Osteocyte (in vitro differentiated cells): ENCODE results near the gene APOC1. TPM values are rescaled to one million over a fixed set of nuclear protein-coding genes. Genes with fewer than 3 reads are reported as not detected.
A peak's percentile ranks its signal among the peaks of the same experiment; 100 is the strongest.
"Not testable (repeated sequence)": the region's sequence is repeated elsewhere in the genome, so short reads cannot be mapped to it uniquely, and the experiment has no call there.

Experiments
- DNase-seq: peaks from one replicate; pipeline ENCODE4 v3.0.0; 2021; ENCODE audit warnings: mixed read lengths; ENCODE audit not compliant: unreplicated experiment; ENCODE audit errors: extremely low spot score
- H3K27ac Mint-ChIP-seq: one replicate; pipeline ENCODE4 v1.8.0; 2021; ENCODE audit warnings: mild to moderate bottlenecking, mixed read lengths; ENCODE audit not compliant: unreplicated experiment
- H3K27me3 Mint-ChIP-seq: one replicate; pipeline ENCODE4 v1.8.0; 2021; ENCODE audit warnings: mixed read lengths; ENCODE audit not compliant: unreplicated experiment
- H3K36me3 Mint-ChIP-seq: one replicate; pipeline ENCODE4 v1.8.0; 2021; ENCODE audit warnings: mixed read lengths; ENCODE audit not compliant: unreplicated experiment
- H3K4me1 Mint-ChIP-seq: one replicate; pipeline ENCODE4 v1.8.0; 2021; ENCODE audit warnings: mixed read lengths; ENCODE audit not compliant: unreplicated experiment
- H3K4me3 Mint-ChIP-seq: one replicate; pipeline ENCODE4 v1.8.0; 2021; ENCODE audit warnings: mild to moderate bottlenecking, moderate library complexity, mixed read lengths; ENCODE audit not compliant: unreplicated experiment
- H3K9me3 Mint-ChIP-seq: one replicate; pipeline ENCODE4 v1.8.0; 2021; ENCODE audit warnings: mixed read lengths; ENCODE audit not compliant: unreplicated experiment
- total RNA-seq: library from RNA; stranded (reverse); gene quantifications from 2 replicates; pipeline ENCODE4 v1.2.1, GENCODE V29; 2021
- TF ChIP-seq, protein P1 (sequence below): fragments of 200-600 bp; sonication (generic); IDR thresholded peaks from 2 replicates; pipeline ENCODE4 v1.5.0; 2021; ENCODE audit warnings: antibody characterized with exemption, mild to moderate bottlenecking, moderate library complexity

Gene APOC1
- total RNA-seq, 1 donor from 2014 or later, result 3.3 TPM

GRCh38 chr19:44878120-44878865 is 36.1 kb upstream of the APOC1 start:
- H3K4me1 Mint-ChIP-seq, result peaks cover 28% of the 10 kb centered on the region
- peaks cover 26% of the 10 kb centered on the region for H3K36me3 Mint-ChIP-seq
- DNase-seq, result no peak
- H3K27me3 Mint-ChIP-seq, result no peaks in the 10 kb centered on the region
- TF ChIP-seq, protein P1, sequence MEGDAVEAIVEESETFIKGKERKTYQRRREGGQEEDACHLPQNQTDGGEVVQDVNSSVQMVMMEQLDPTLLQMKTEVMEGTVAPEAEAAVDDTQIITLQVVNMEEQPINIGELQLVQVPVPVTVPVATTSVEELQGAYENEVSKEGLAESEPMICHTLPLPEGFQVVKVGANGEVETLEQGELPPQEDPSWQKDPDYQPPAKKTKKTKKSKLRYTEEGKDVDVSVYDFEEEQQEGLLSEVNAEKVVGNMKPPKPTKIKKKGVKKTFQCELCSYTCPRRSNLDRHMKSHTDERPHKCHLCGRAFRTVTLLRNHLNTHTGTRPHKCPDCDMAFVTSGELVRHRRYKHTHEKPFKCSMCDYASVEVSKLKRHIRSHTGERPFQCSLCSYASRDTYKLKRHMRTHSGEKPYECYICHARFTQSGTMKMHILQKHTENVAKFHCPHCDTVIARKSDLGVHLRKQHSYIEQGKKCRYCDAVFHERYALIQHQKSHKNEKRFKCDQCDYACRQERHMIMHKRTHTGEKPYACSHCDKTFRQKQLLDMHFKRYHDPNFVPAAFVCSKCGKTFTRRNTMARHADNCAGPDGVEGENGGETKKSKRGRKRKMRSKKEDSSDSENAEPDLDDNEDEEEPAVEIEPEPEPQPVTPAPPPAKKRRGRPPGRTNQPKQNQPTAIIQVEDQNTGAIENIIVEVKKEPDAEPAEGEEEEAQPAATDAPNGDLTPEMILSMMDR, result no peak
- H3K4me3 Mint-ChIP-seq, result no peak overlapping the region
- no peaks in the 10 kb centered on the region for H3K9me3 Mint-ChIP-seq
- H3K27ac Mint-ChIP-seq, result peak overlapping the region; percentile 23

GRCh38 chr19:44879309-44880065 is 34.9 kb upstream of the APOC1 start:
- H3K9me3 Mint-ChIP-seq, result no peaks in the 10 kb centered on the region
- no peak overlapping the region for H3K27ac Mint-ChIP-seq
- no peaks in the 10 kb centered on the region for H3K27me3 Mint-ChIP-seq
- TF ChIP-seq, protein P1, result no peak
- no peak for DNase-seq
- peaks cover 39% of the 10 kb centered on the region for H3K4me1 Mint-ChIP-seq
- no peak overlapping the region for H3K4me3 Mint-ChIP-seq
- H3K36me3 Mint-ChIP-seq, result peaks cover 22% of the 10 kb centered on the region

DNA sequence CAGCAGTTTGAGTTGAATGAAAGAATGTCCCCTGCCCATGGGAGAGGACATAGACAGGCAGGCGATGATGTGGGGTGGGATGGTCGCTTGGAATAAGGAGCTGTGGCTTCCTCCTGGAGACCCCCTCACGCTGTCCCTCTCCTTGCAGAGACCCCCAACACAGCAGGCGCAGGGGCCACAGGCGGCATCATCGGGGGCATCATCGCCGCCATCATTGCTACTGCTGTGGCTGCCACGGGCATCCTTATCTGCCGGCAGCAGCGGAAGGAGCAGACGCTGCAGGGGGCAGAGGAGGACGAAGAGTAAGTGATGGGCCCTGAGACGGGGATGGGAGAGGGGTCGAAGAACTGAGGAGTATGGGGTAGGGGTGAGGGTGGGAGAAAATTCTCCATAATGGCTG is 32.3 kb upstream of the APOC1 start:
- no peaks in the 10 kb centered on the region for H3K27me3 Mint-ChIP-seq
- H3K4me3 Mint-ChIP-seq, result no peak overlapping the region
- TF ChIP-seq, protein P1, result no peak
- H3K27ac Mint-ChIP-seq, result peak overlapping the region; percentile 6
- H3K36me3 Mint-ChIP-seq, result peaks cover 21% of the 10 kb centered on the region
- no peak for DNase-seq
- no peaks in the 10 kb centered on the region for H3K9me3 Mint-ChIP-seq
- peaks cover 31% of the 10 kb centered on the region for H3K4me1 Mint-ChIP-seq

- not testable (repeated sequence) for H3K27me3 Mint-ChIP-seq, H3K27ac Mint-ChIP-seq, H3K4me3 Mint-ChIP-seq, DNase-seq, H3K9me3 Mint-ChIP-seq
- Mint-ChIP-seq H3K4me1 (peaks cover 29% of the 10 kb centered on the region), H3K36me3 (peaks cover 24% of the 10 kb centered on the region)
Observed at GRCh38 chr19:44882619-44883397, 31.6 kb upstream of the APOC1 start.

DNA sequence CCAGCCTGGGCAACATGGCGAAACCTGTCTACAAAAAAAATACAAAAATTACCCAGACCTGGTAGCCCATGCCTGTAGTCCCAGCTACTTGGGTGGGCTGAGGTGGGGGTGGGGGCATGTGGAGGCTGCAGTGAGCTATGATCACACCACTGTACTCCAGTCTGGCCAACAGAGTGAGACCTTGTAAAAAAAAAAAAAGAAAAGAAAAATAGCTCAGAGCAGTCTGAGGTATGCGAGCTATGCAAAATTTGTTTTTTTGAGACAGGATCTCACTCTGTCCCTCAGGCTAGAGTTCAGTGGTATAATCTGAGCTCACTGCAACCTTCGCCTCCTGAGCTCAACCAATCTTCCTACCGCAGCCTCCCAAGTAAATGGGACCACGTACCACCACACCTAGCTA is 30.5 kb upstream of the APOC1 start:
- no peak for DNase-seq
- H3K27me3 Mint-ChIP-seq, result no peaks in the 10 kb centered on the region
- no peak overlapping the region for H3K4me3 Mint-ChIP-seq
- H3K36me3 Mint-ChIP-seq, result peaks cover 22% of the 10 kb centered on the region
- no peaks in the 10 kb centered on the region for H3K9me3 Mint-ChIP-seq
- H3K4me1 Mint-ChIP-seq, result peaks cover 29% of the 10 kb centered on the region
- H3K27ac Mint-ChIP-seq, result peak overlapping the region; percentile 78
- TF ChIP-seq, protein P1, result no peak
